GM12878 (cell line): Measurements from ENCODE around the gene NLRP6. TPM values are rescaled to one million over a fixed set of nuclear protein-coding genes. Genes with fewer than 3 reads are reported as not detected.
A peak's percentile ranks its signal among the peaks of the same experiment; 100 is the strongest.

Experiments used
- ATF7 ChIP-seq: fragments of 450-650 bp; IDR thresholded peaks from 2 replicates; pipeline ENCODE4 v1.6.1; 2016; ENCODE audit warnings: low read depth, mild to moderate bottlenecking
- ESRRA ChIP-seq: IDR thresholded peaks from 2 replicates; pipeline ENCODE4 v1.6.1; 2012; ENCODE audit warnings: mild to moderate bottlenecking, low read length, improper control_type of control experiment
- GATAD2B ChIP-seq: fragments of 450-650 bp; conservative IDR thresholded peaks from 2 replicates; pipeline ENCODE4 v1.6.1; 2017; ENCODE audit warnings: low read depth, mild to moderate bottlenecking, moderate library complexity
- IKZF2 ChIP-seq, 2 experiments: fragments of 450-650 bp; IDR thresholded peaks; 2 replicates each; pipeline ENCODE4 v1.6.1; 2017; ENCODE audit warnings: mild to moderate bottlenecking in 2 of 2, moderate library complexity in 2 of 2
- KAT2A ChIP-seq: conservative IDR thresholded peaks from 2 replicates; pipeline ENCODE4 v1.6.1; 2011; ENCODE audit warnings: low read depth, low read length; ENCODE audit not compliant: control insufficient read depth
- MTA3 ChIP-seq: IDR thresholded peaks from 2 replicates; pipeline ENCODE4 v1.6.1; 2012; ENCODE audit warnings: low read length, inconsistent platforms, borderline replicate concordance
- NBN ChIP-seq: fragments of 450-650 bp; IDR thresholded peaks from 2 replicates; pipeline ENCODE4 v1.6.1; 2016
- PRDM15 ChIP-seq: fragments of 450-650 bp; formaldehyde crosslinking; IDR thresholded peaks from 2 replicates; pipeline ENCODE4 v1.4.0; 2020; ENCODE audit warnings: mild to moderate bottlenecking, moderate library complexity
- RAD21 ChIP-seq: IDR thresholded peaks from 2 replicates; pipeline ENCODE4 v1.6.1; 2011; ENCODE audit warnings: mild to moderate bottlenecking, low read depth, low read length, moderate library complexity; ENCODE audit not compliant: insufficient read depth
- RELB ChIP-seq: fragments of 450-650 bp; IDR thresholded peaks from 2 replicates; pipeline ENCODE4 v1.6.1; 2017; ENCODE audit warnings: low read depth, mild to moderate bottlenecking, moderate library complexity
- RFX5 ChIP-seq: IDR thresholded peaks from 2 replicates; pipeline ENCODE4 v1.6.1; 2011; ENCODE audit warnings: low read depth, low read length, improper control_type of control experiment
- RUNX3 ChIP-seq: IDR thresholded peaks from 2 replicates; pipeline ENCODE4 v1.6.1; 2012; ENCODE audit warnings: low read length, inconsistent platforms
- USF2 ChIP-seq: IDR thresholded peaks from 2 replicates; pipeline ENCODE4 v1.6.1; 2011; ENCODE audit warnings: low read depth, low read length, improper control_type of control experiment, borderline replicate concordance
- ZZZ3 ChIP-seq: IDR thresholded peaks from 2 replicates; pipeline ENCODE4 v1.6.1; 2011; ENCODE audit warnings: low read depth; ENCODE audit not compliant: control insufficient read depth, insufficient read length
- polyA plus RNA-seq, 11 experiments: library from polyadenylated mRNA; depleted of rRNA in 4 of 11; unstranded in 6 of 11; stranded (reverse) in 5 of 11; fragments of >200 nt; fragmentation: Nextera tagmentation in 4 of 11; fragmentation: Illumina TruSeq in 1 of 11; extraction: Ambion mirVana in 4 of 11; extraction: Trizol in 1 of 11; gene quantifications; 1 replicate in 1 of 11; 2 replicates in 10 of 11; pipeline versions ENCODE4 v1.2.1 to v1.2.3, GENCODE V29; 2011 to 2016; ENCODE audit warnings: inconsistent platforms in 2 of 11, missing spikeins in 2 of 11, low read depth in 1 of 11
- total RNA-seq, 4 experiments: library from RNA; depleted of rRNA in 3 of 4; stranded (reverse); fragments of >200 nt in 3 of 4; fragmentation: Illumina TruSeq in 1 of 4; extraction: Trizol in 1 of 4; gene quantifications; 2 replicates each; pipeline versions ENCODE4 v1.2.1 to v1.2.3, GENCODE V29; 2013 to 2021
- TF ChIP-seq, protein P1 (sequence below): fragments of 450-650 bp; formaldehyde crosslinking; IDR thresholded peaks from 2 replicates; pipeline ENCODE4 v1.5.0; 2022; ENCODE audit warnings: mild to moderate bottlenecking, missing genetic modification characterization
- TF ChIP-seq, protein P2 (sequence below): IDR thresholded peaks from 2 replicates; pipeline ENCODE4 v1.6.1; 2012; ENCODE audit warnings: low read length, inconsistent platforms
- TF ChIP-seq, protein P3 (sequence below): IDR thresholded peaks from 2 replicates; pipeline ENCODE4 v1.6.1; 2012; ENCODE audit warnings: low read depth, low read length, improper control_type of control experiment

The NLRP6 gene
- total and polyA plus RNA-seq, 10 of the 15 experiments (the other 5 are each of a cell fraction or from before 2014, with no cell fraction given): 0.03 to 0.11 TPM; not detected in 8

- TF ChIP-seq PRDM15 (CRISPR knock-in tag) (no peak), ZZZ3 (no peak), ATF7 (0 out of 2 replicates have a peak, but pooled peaks have one; percentile 23), NBN (peak; percentile 65; the same call in 1 of the 2 replicates), GATAD2B (peak; percentile 47; the same call in 1 of the 2 replicates), IKZF2 (IDR thresholded peaks at IDR 0.05) (peak; percentile 87), RELB (peak; percentile 71), MTA3 (peak; percentile 37; the same call in 1 of the 2 replicates), RUNX3 (peak; percentile 83), KAT2A (no peak), USF2 (no peak), RAD21 (no peak), ESRRA (peak; percentile 64; the same call in 1 of the 2 replicates), RFX5 (no peak)
- TF ChIP-seq, protein P1, sequence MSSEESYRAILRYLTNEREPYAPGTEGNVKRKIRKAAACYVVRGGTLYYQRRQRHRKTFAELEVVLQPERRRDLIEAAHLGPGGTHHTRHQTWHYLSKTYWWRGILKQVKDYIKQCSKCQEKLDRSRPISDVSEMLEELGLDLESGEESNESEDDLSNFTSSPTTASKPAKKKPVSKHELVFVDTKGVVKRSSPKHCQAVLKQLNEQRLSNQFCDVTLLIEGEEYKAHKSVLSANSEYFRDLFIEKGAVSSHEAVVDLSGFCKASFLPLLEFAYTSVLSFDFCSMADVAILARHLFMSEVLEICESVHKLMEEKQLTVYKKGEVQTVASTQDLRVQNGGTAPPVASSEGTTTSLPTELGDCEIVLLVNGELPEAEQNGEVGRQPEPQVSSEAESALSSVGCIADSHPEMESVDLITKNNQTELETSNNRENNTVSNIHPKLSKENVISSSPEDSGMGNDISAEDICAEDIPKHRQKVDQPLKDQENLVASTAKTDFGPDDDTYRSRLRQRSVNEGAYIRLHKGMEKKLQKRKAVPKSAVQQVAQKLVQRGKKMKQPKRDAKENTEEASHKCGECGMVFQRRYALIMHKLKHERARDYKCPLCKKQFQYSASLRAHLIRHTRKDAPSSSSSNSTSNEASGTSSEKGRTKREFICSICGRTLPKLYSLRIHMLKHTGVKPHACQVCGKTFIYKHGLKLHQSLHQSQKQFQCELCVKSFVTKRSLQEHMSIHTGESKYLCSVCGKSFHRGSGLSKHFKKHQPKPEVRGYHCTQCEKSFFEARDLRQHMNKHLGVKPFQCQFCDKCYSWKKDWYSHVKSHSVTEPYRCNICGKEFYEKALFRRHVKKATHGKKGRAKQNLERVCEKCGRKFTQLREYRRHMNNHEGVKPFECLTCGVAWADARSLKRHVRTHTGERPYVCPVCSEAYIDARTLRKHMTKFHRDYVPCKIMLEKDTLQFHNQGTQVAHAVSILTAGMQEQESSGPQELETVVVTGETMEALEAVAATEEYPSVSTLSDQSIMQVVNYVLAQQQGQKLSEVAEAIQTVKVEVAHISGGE (CRISPR knock-in tag): no peak
- TF ChIP-seq, protein P2, sequence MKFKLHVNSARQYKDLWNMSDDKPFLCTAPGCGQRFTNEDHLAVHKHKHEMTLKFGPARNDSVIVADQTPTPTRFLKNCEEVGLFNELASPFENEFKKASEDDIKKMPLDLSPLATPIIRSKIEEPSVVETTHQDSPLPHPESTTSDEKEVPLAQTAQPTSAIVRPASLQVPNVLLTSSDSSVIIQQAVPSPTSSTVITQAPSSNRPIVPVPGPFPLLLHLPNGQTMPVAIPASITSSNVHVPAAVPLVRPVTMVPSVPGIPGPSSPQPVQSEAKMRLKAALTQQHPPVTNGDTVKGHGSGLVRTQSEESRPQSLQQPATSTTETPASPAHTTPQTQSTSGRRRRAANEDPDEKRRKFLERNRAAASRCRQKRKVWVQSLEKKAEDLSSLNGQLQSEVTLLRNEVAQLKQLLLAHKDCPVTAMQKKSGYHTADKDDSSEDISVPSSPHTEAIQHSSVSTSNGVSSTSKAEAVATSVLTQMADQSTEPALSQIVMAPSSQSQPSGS: no peak
- TF ChIP-seq, protein P3, sequence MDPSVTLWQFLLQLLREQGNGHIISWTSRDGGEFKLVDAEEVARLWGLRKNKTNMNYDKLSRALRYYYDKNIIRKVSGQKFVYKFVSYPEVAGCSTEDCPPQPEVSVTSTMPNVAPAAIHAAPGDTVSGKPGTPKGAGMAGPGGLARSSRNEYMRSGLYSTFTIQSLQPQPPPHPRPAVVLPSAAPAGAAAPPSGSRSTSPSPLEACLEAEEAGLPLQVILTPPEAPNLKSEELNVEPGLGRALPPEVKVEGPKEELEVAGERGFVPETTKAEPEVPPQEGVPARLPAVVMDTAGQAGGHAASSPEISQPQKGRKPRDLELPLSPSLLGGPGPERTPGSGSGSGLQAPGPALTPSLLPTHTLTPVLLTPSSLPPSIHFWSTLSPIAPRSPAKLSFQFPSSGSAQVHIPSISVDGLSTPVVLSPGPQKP: no peak
These were observed 21.1 kb upstream of the NLRP6 start (continued) for GRCh38 chr11:256952-257737.
